SK-N-SH (cell line): ENCODE data around the gene ADPRHL1. TPM values are rescaled to one million over a fixed set of nuclear protein-coding genes. Genes with fewer than 3 reads are reported as not detected.

Experiments used
- CTCF ChIA-PET: fragments of 300-600, 350-600 bp; formaldehyde crosslinking; extraction: SDS; loops from one replicate; lab custom pipeline; 2021; lab: Yijun Ruan, JAX
- POLR2A ChIA-PET: fragments of 350-600 bp; sonication (Branson Sonifier 250); formaldehyde crosslinking; extraction: SDS; loops from one replicate; lab custom pipeline; 2020; ENCODE audit warnings: antibody characterized with exemption, inconsistent platforms; lab: Yijun Ruan, JAX
- DNase-seq: peaks from one replicate; pipeline ENCODE4 v3.0.0; 2012
- H2AFZ ChIP-seq: fragments of 200-600 bp; sonication (generic); 2 replicates; pipeline ENCODE4 v1.8.1; 2016; ENCODE audit warnings: antibody characterized with exemption, mild to moderate bottlenecking, low read depth
- H3F3A ChIP-seq: fragments of 200-600 bp; sonication (generic); replicated peaks from 2 replicates; pipeline ENCODE3; 2016; ENCODE audit warnings: antibody characterized with exemption, mild to moderate bottlenecking; ENCODE audit not compliant: insufficient read depth
- H3K27ac ChIP-seq, 2 experiments: fragments of 200-500 bp in 1 of 2; fragments of 200-600 bp in 1 of 2; sonication (Bioruptor generic) in 1 of 2; sonication (generic), shearing (Covaris generic) in 1 of 2; 2 replicates each; pipeline versions ENCODE4 v1.5.1 to v1.6.1; 2014 to 2016; ENCODE audit warnings: low read depth in 2 of 2, inconsistent platforms in 1 of 2, low read length in 1 of 2, mild to moderate bottlenecking in 1 of 2, mixed read lengths in 1 of 2
- H3K27me3 ChIP-seq: fragments of 200-600 bp; sonication (generic), shearing (Covaris generic); 2 replicates; pipeline ENCODE4 v1.6.1; 2016; ENCODE audit warnings: mixed run types; ENCODE audit not compliant: insufficient read depth
- H3K36me3 ChIP-seq, 2 experiments: fragments of 200-500 bp in 1 of 2; fragments of 200-600 bp in 1 of 2; sonication (Bioruptor generic) in 1 of 2; sonication (generic) in 1 of 2; replicated peaks in 1 of 2; 2 replicates each; pipeline versions ENCODE3 to v1.5.1; 2014 to 2016; ENCODE audit warnings: low read length in 1 of 2, mild to moderate bottlenecking in 1 of 2; ENCODE audit not compliant: insufficient read depth in 2 of 2, control insufficient read depth in 1 of 2
- H3K4me1 ChIP-seq, 2 experiments: fragments of 200-500 bp in 1 of 2; fragments of 200-600 bp in 1 of 2; sonication (Bioruptor generic) in 1 of 2; sonication (generic), shearing (Covaris generic) in 1 of 2; 2 replicates each; pipeline versions ENCODE4 v1.5.1 to v1.6.1; 2014 to 2016; ENCODE audit warnings: low read depth in 1 of 2, low read length in 1 of 2, mixed run types in 1 of 2; ENCODE audit not compliant: insufficient read depth in 2 of 2, control insufficient read depth in 1 of 2
- H3K4me2 ChIP-seq: fragments of 200-600 bp; sonication (generic), shearing (Covaris generic); 2 replicates; pipeline ENCODE4 v1.6.1; 2017; ENCODE audit warnings: mixed run types
- H3K4me3 ChIP-seq, 2 experiments: fragments of 200-500 bp in 1 of 2; fragments of 200-600 bp in 1 of 2; sonication (Bioruptor generic) in 1 of 2; sonication (generic), shearing (Covaris generic) in 1 of 2; 2 replicates each; pipeline versions ENCODE4 v1.5.1 to v1.8.1; 2014 to 2016; ENCODE audit warnings: low read depth in 2 of 2, inconsistent platforms in 1 of 2, low read length in 1 of 2, mild to moderate bottlenecking in 1 of 2, mixed read lengths in 1 of 2, moderate library complexity in 1 of 2
- H3K79me2 ChIP-seq: fragments of 200-600 bp; sonication (generic); 2 replicates; pipeline ENCODE4 v1.8.1; 2017; ENCODE audit warnings: mild to moderate bottlenecking; ENCODE audit not compliant: insufficient read depth
- H3K9ac ChIP-seq: fragments of 200-600 bp; sonication (generic); 2 replicates; pipeline ENCODE4 v1.6.1; 2017; ENCODE audit warnings: mixed run types
- H3K9me2 ChIP-seq: fragments of 200-600 bp; sonication (generic); 2 replicates; pipeline ENCODE4 v1.6.1; 2017; ENCODE audit warnings: mixed run types
- H3K9me3 ChIP-seq: fragments of 200-600 bp; sonication (generic); 2 replicates; pipeline ENCODE4 v1.6.1; 2017; ENCODE audit warnings: mixed run types, mild to moderate bottlenecking, moderate library complexity
- H4K20me1 ChIP-seq: fragments of 200-600 bp; sonication (generic); 2 replicates; pipeline ENCODE4 v1.6.1; 2017; ENCODE audit warnings: mild to moderate bottlenecking, mixed run types; ENCODE audit not compliant: insufficient read depth
- ELF1 ChIP-seq: IDR thresholded peaks from 2 replicates; pipeline ENCODE4 v1.4.0; 2012
- EZH2phosphoT487 ChIP-seq: fragments of 200-600 bp; sonication (generic); IDR thresholded peaks from 2 replicates; pipeline ENCODE4 v1.6.1; 2017; ENCODE audit warnings: low read depth, mixed run types, mild to moderate bottlenecking, antibody characterized with exemption, moderate library complexity, borderline replicate concordance
- FOXJ3 ChIP-seq: sonication (generic); formaldehyde crosslinking; IDR thresholded peaks from 2 replicates; pipeline ENCODE4 v1.5.1; 2020; ENCODE audit warnings: mild to moderate bottlenecking, missing genetic modification reagents
- FOXM1 ChIP-seq: IDR thresholded peaks from 2 replicates; pipeline ENCODE4 v1.4.0; 2012; ENCODE audit warnings: low read depth, mild to moderate bottlenecking
- GABPA ChIP-seq: IDR thresholded peaks from 2 replicates; pipeline ENCODE4 v1.4.0; 2012; ENCODE audit warnings: low read depth, mild to moderate bottlenecking
- GATA2 ChIP-seq: sonication (generic); formaldehyde crosslinking; IDR thresholded peaks from 2 replicates; pipeline ENCODE4 v1.5.0; 2020; ENCODE audit warnings: mild to moderate bottlenecking, missing genetic modification reagents
- IRF3 ChIP-seq: fragments of 150-350 bp; IDR thresholded peaks from 2 replicates; pipeline ENCODE4 v1.6.1; 2016; ENCODE audit warnings: mild to moderate bottlenecking, low read depth, low read length
- JUND ChIP-seq: IDR thresholded peaks from 2 replicates; pipeline ENCODE4 v1.4.0; 2012
- MEF2A ChIP-seq: IDR thresholded peaks from 2 replicates; pipeline ENCODE4 v1.4.0; 2012; ENCODE audit warnings: low read depth, borderline replicate concordance
- NRF1 ChIP-seq: IDR thresholded peaks from 2 replicates; pipeline ENCODE4 v1.6.1; 2012; ENCODE audit warnings: low read depth, mild to moderate bottlenecking, low read length
- PBX3 ChIP-seq: IDR thresholded peaks from 2 replicates; pipeline ENCODE4; 2012
- RFX5 ChIP-seq: IDR thresholded peaks from 2 replicates; pipeline ENCODE4 v1.6.1; 2012; ENCODE audit warnings: mild to moderate bottlenecking, improper control_type of control experiment, low read length
- TAF1 ChIP-seq: IDR thresholded peaks from 2 replicates; pipeline ENCODE4 v1.6.1; 2012; ENCODE audit warnings: low read depth, mild to moderate bottlenecking, low read length, moderate library complexity, borderline replicate concordance
- TCF12 ChIP-seq: IDR thresholded peaks from 2 replicates; pipeline ENCODE4 v1.4.0; 2012
- ZBTB33 ChIP-seq: IDR thresholded peaks from 2 replicates; pipeline ENCODE4 v1.4.0; 2012; ENCODE audit warnings: low read depth, borderline replicate concordance
- WGBS: methylation state at CpG from one replicate; pipeline ENCODE4 v1.1.6; 2017; ENCODE audit warnings: low lambda C conversion rate; 5-methylcytosine and 5-hydroxymethylcytosine counted together
- polyA plus RNA-seq, 3 experiments: library from polyadenylated mRNA; depleted of rRNA; stranded (reverse); fragments of >200 nt; gene quantifications; 2 replicates each; pipeline ENCODE4 v1.2.3, GENCODE V29; 2012
- TF ChIP-seq, protein P1 (sequence below): fragments of 150-350 bp; IDR thresholded peaks from 2 replicates; pipeline ENCODE4 v1.6.1; 2017; ENCODE audit warnings: antibody characterized with exemption, low read length, low read depth, borderline replicate concordance
- TF ChIP-seq, protein P2 (sequence below): fragments of 200-600 bp; sonication (generic); IDR thresholded peaks from 2 replicates; pipeline ENCODE4 v1.6.1; 2017; ENCODE audit warnings: antibody characterized with exemption, mild to moderate bottlenecking, moderate library complexity

Gene ADPRHL1
- polyA plus RNA-seq, 1 of the 3 experiments (the other 2 are of a cell fraction), result 1.0 TPM

DNA sequence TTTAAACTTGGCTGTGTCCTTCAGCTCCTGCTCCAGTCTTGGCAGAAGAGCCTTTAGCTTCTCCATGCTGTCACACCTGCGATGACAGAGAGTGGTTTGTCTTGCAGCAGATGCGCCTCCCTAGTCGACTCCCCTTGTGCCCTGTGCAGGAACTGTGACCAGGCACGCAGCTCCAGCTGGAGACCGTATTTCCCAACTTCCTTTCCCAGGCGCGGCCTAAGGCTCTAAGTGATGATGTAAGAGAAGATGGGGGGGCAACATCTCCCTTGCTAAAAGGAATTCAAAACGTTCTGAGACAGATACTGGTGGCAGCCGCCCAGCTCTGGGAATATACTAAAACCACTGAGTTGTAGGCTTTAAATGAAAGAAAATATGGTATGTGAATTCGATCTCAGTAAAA, 20.9 kb upstream of the ADPRHL1 start:
- POLR2A ChIA-PET, result no interaction called here
- 97% methylated on average over 8 of the region's 10 CpGs for WGBS
- Histone ChIP-seq H3K4me3 (no peak overlapping the region), H3F3A (no peaks in the 10 kb centered on the region), H3K4me2 (no peak overlapping the region), H3K27me3 (no peaks in the 10 kb centered on the region)
- DNase-seq, result no peak
- no peak for TF ChIP-seq NRF1
- no peak for TF ChIP-seq IRF3
- TF ChIP-seq FOXJ3 (CRISPR knock-in tag), result no peak
- no peak for TF ChIP-seq MEF2A
- no peak for TF ChIP-seq JUND
- TF ChIP-seq EZH2phosphoT487, result no peak
- TF ChIP-seq TAF1, result no peak
- no peak for TF ChIP-seq FOXM1
- TF ChIP-seq RFX5, result no peak
- TF ChIP-seq ZBTB33, result no peak
- TF ChIP-seq, protein P1, sequence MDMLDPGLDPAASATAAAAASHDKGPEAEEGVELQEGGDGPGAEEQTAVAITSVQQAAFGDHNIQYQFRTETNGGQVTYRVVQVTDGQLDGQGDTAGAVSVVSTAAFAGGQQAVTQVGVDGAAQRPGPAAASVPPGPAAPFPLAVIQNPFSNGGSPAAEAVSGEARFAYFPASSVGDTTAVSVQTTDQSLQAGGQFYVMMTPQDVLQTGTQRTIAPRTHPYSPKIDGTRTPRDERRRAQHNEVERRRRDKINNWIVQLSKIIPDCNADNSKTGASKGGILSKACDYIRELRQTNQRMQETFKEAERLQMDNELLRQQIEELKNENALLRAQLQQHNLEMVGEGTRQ, result no peak
- TF ChIP-seq, protein P2, sequence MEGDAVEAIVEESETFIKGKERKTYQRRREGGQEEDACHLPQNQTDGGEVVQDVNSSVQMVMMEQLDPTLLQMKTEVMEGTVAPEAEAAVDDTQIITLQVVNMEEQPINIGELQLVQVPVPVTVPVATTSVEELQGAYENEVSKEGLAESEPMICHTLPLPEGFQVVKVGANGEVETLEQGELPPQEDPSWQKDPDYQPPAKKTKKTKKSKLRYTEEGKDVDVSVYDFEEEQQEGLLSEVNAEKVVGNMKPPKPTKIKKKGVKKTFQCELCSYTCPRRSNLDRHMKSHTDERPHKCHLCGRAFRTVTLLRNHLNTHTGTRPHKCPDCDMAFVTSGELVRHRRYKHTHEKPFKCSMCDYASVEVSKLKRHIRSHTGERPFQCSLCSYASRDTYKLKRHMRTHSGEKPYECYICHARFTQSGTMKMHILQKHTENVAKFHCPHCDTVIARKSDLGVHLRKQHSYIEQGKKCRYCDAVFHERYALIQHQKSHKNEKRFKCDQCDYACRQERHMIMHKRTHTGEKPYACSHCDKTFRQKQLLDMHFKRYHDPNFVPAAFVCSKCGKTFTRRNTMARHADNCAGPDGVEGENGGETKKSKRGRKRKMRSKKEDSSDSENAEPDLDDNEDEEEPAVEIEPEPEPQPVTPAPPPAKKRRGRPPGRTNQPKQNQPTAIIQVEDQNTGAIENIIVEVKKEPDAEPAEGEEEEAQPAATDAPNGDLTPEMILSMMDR, result no peak
- TF ChIP-seq PBX3, result no peak
- no peak for TF ChIP-seq ELF1
- TF ChIP-seq GABPA, result no peak
- no peak for TF ChIP-seq TCF12
- no peak for TF ChIP-seq GATA2 (CRISPR knock-in tag)
- TF ChIP-seq, all 33 proteins: peak for 0
- CTCF ChIA-PET, result interaction anchor here (0.9 to 1.9 kb wide), 7 partner anchors 10 to 88 kb away, joined by 3 to 5 read pairs (median 4); no protein-coding TSS in a partner anchor
- H2AFZ ChIP-seq, result no peak overlapping the region
- 0 out of 2 replicates have a peak, but pooled peaks cover 4% of the 10 kb centered on the region for H3K79me2 ChIP-seq
- peaks cover 36 to 57% of the 10 kb centered on the region in 2 experiments for H3K36me3 ChIP-seq
- no peaks in the 10 kb centered on the region for H3K9me2 ChIP-seq
- no peaks in the 10 kb centered on the region; the same call in 1 of the 2 replicates for H3K9me3 ChIP-seq
- H4K20me1 ChIP-seq, result 0 out of 2 replicates have a peak, but pooled peaks cover 4% of the 10 kb centered on the region
- no peak overlapping the region for H3K9ac ChIP-seq
- no peak overlapping the region for H3K27ac ChIP-seq
- no peaks in the 10 kb centered on the region; a peak in 1 of 4 replicates for H3K4me1 ChIP-seq
